Left hindlimb (tissue), 1 donor: ENCODE results near the gene TTF2.
"Not testable (repeated sequence)": the region's sequence is repeated elsewhere in the genome, so short reads cannot be mapped to it uniquely, and the experiment has no call there.

ENCODE experiments used
- DNase-seq: peaks from one replicate; pipeline ENCODE4 v3.0.0-alpha.2; 2018

TTF2 gene

DNA sequence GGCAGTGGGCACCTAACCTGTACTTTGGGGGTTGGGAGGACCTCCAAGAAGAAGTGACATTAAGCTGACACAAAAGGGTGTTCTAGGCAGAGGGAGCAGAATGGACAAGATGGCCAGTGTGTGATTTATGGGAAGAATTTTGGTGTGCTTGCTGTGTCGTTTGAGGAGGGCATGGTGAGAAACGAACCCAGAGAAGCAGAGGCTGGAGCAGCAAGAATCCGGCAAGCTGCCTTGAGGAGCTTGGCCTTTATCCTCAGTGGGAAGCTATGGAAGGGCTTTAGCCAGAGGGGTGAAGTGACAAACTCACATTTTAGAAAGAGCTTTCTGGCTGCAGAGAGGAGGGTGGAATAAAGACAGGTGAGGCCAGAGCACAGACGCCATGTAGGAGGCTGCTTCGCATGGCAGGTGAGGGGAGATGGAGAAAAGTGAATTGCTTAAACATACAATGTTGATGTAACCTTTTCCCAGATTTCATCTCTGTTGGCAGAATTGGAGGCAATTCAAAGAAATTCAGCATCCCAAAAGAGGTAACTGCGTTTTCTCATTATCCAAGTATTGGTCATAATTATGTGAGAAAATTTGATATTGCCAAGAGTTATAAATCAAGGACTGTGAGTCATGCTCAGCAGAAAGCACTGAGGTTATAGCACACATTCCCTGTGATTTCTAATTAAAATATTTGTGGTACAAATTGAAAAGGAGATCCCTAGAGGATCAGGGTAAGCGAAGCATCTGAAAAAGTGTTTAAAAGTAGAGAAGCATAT lies 34.9 kb downstream of the TTF2 start:
- DNase-seq, result no peak

DNA sequence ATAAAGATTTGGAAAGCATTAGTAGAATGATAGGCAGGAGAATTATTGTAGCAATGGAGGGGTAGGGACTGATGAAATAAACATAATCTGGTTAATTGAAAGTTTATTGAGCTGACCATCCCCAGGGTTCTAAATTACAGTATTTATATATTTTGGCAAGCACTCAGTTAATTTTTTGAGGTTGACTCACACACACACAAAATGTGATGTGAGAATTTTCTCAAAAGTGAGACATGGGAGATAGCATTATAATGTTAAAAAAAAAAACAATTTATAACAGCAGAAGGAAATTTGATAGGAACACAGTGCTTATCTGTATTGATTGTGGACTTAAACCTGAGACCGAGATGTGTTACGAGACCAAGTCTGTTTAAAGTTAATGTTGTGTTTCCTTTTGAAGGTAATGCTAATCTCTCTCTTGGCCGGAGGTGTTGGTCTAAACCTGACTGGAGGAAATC lies 36.9 kb downstream of the TTF2 start:
- DNase-seq, result no peak

DNA sequence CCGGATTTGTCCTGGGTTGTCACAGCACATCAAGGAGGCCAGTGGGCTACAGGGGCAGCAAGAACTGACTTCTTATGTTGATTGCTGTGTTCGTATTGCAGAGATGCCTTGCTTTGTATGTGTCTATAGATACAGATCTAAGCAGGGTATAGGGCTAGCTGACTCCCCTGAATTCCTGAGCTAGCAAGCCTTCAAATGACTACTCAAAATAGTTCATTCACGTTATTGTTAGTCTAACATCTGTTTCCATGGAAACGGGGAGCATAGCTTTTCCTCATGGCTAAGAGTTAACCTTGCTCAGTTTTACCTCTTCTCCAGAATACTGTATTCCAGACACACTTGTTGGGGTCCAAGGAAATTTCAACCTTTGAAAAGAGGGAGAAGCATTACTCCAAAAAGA lies 37.3 kb downstream of the TTF2 start:
- no peak for DNase-seq

DNA sequence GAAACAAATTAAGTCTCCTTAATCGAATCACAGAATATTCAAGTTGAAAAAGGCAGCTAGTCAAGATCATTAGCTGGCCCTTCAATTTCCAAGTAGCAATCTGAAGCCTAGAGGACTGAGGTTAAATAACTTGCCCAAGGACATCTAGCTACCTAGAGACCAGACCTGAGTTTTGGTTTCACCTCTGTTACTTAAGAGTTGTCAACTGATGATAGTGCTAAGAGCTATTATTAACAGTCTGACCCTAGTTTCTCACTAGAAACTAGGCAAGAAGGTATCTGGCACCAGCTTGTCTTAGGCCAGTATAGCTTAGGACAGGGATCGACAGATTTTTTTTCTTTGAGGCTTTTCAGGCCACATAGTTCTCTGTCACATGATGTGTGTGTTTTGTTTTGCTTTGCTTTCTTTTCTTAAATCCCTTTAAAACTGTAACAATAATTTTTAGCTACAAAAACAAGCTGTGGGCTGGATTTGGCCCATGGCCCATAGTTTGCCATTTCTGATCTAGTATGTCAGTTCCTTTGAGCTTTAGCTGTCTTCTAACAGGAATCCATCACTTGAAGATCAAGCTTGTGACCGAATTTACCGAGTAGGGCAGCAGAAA lies 38.3 kb downstream of the TTF2 start:
- DNase-seq, result no peak

DNA sequence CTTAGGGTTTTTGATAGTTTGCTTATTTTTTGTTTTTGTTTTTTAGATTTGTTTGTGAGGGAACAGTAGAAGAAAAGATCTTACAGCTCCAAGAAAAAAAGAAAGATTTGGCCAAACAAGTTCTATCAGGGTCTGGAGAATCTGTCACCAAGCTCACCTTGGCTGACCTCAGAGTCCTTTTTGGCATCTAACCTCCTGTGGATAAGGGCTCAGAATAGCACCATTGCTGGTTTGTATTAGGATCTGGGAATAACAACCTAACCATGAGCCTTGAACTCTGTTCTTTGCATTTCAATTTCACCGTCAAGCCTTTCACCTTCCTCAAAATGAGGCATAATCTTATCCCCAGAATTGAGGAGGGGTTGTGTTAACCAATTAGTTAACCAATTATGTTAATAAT lies 41.2 kb downstream of the TTF2 start:
- no peak for DNase-seq

DNA sequence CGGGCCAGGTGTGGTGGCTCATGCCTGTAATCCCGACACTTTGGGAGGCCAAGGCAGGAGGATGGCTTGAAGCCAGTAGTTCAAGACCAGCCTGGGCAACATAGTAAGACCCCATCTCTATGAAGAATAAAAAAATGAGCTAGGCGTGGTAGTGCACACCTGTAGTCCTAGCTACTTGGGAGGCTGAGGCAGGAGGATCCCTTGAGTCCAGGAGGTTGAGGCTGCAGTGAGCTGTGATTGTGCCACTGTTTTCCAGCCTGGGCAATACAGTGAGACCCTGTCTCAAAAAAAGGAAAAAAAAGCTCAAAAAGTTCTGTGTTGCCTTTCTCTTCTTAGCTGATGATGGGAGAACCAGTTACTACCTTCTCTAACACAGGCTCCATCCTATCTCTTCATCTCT lies 41.7 kb downstream of the TTF2 start:
- not testable (repeated sequence) for DNase-seq

DNA sequence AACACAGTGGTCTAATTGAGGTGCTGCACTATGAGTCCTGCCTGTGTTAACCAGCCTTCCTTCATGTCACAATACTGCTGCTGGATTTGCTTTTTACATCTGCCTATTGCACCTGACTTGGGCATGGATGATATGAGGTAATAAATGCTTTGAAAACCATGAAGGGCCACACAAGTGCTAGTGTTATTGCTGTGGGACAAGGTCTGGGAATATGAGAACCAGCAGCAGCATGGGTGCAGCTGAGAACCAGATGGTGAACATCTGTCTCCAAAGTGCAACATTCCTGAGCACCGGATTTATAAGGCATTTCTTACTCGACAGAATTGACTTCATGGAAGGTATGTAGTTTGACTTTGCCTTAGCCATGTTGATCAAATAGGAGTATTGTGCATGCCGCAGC lies 44.9 kb downstream of the TTF2 start:
- DNase-seq, result no peak

DNA sequence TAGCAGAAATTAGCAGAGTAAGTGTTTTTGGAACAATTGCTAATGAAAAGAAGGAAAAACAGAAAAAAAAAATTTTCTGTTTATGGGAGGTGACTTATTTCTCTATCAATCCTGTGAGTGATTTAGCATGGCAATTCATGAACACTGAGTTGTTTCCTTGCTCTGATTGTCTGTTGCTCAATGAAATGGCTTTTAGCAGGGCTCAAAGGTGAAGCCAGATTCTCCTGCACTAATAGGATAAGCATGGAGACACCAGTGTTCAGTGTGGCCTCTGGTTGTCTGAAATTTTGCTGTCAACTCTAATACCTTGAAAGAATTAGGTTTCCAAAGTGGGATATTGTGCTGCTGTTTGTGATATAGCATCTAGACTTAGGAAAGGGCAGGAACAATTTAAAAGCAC lies 45.6 kb downstream of the TTF2 start:
- no peak for DNase-seq

DNA sequence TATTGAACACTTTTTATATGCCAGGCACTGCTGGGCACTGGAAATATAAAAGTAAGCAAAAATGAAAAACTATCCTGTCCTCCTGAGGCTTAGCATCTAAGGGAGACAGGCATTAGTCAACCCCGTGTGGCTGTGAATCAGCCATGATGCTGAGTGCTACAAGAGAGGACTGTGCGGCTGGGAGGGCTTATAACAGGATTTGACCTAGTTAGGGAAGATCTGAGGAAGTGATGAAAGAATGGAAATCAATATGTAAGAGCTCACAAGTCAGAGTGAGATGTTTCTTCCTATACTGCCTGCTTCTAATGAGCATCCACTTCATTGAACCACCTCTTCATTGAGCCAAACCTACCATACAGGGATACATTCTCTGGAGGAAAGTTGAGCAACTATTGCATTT lies 46.4 kb downstream of the TTF2 start:
- DNase-seq, result no peak

DNA sequence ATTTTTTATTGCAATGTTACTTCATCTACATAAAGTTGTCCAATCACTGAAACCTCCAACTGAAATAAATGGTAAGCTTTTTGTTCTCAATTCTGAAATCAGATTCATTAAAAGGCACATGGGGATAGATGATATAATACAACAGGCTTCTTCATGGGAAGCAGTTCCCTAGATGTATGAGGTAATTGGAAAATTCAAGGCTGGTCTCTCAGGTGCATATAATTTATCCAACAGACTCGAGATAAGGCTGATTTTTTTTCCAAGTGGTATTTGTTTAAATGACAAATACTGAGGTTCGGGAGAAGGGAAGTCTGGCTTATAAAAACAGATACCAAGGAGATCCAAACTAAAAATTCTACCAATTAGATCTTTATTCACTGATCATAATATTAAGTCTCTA lies 47.2 kb downstream of the TTF2 start:
- no peak for DNase-seq

DNA sequence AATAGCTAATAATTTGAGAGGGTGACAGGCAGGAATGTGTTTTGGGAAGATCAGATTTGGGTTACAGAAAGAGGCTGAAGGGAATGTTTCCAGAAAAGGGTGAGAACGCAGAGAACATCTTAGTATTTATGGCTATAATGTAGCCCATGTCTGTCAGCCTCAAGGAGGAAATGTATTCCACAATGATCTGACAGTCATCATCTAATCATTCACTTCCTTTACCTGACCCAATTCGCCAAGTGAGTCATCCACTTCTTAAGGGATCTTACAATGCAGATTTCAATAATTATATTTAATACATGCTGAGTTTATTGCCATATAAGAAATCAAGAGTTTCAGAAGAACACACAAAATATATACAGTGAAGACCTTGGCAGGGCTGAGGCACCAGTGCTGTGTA lies 50.6 kb downstream of the TTF2 start:
- DNase-seq, result no peak

DNA sequence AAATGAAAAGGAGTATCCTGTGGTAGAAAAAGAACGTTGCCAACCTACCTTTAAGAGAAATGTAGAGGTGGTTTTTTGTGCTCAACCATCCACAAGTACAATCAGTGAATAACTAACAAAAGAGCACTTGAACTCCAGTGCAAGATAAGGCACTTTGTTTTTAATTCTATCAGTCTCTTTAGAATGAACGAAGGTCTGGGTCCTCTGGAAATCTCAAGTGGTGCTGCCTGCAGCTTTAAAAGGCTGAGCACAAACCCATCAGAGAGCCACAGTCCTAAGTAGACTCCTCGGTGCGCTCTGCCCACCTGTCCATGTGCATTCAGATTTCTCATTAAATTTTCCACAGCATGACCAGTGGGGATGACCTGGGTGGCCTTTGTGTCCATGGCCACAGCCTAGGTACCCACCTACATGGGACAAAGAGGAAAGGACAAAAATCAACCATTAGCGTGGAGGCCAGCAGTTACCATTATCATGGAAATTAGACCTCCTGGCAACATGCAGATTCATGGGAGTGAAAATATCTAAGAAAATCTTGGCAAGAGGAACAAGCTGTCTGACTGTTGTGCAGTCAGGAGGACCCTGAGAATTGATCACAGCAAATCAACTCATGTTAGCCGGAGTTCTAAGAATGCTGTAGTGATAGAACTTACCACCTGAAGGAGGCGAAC lies 52.1 kb downstream of the TTF2 start:
- DNase-seq, result no peak

DNA sequence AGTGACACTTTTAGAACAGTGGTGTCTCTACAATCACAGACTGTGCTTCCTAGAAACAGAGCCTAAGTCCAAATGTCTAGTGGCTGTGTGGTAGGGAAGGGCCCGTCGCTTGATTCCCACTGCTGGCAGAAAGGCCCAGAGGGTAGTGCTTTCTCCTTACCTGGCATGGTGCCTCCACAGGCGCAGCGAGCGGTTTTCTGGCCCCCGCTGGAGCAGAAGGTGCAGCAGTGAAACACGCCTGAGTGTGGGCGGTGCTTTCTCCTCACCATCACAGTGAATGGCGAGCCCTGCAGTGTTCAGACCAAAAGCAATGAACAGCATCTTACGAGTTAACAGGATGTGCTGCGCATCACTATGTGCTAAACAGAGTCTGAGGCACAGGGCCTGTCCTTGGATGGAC lies 53.1 kb downstream of the TTF2 start:
- no peak for DNase-seq

DNA sequence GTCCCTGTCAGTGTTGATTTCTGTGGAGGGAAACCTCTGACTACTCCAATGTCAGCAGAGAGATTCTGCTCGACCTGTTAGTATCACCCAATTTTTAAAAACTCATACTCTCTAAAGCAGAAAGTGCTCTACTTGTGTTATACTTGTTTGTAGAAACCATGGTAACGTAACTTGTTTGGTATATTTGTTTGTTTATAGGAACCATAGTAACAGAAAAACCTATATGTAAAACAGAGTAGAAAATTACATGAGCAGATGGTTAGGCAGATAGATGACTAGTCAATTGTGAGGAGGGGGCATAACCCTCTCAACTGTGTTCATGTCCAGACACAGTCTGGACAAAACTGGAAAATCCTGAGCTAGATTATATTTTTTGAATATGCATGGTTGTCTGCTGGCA lies 54.8 kb downstream of the TTF2 start:
- DNase-seq, result no peak

DNA sequence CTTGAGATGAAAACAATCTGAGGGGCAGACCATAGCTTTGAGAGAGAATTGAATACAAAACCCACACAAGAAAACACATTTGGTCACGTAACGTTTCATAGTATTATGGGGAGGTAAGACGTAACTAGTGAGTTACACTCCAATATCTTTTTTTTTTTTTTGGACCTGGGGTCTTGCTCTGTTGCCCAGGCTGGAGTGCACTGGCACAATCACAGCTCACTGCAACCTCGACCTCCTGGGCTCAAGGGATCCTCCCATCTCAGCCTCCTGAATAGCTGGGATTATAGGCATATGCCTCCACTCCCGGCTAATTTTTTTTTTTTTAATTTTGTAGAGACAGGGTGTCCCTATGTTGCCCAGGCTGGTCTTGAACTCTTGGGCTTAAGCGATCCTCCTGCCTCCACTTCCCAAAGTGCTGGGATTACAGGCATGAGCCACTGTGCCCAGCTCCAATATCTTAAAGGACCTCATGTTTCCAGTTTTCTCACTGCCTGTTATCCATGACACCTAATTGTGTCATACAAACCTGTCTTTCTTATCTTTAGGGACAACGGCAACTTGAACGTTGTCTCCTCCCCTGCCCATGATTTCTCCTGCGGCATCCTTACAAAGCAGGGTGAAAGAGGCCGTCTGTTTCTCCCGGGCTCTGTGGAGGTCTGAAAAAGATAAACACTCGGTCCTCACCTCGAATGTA lies 56.1 kb downstream of the TTF2 start:
- no peak for DNase-seq

DNA sequence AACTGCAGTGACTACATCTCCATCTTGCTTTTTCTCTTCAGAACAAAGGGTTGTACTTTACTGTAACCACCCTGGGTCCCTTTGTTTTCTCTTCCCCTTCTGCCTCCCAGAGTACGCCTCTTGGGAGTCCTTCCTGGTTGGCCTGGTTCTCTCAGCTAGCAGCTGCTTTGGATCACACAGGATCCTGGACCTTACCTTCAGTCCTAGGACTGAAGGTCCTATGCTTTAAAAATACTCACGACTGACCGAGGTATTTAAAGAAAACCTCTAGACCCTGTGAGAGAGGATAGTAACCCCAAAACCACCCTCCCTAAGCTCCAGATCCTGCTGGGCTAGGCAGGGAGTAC lies 56.6 kb downstream of the TTF2 start:
- DNase-seq, result no peak

DNA sequence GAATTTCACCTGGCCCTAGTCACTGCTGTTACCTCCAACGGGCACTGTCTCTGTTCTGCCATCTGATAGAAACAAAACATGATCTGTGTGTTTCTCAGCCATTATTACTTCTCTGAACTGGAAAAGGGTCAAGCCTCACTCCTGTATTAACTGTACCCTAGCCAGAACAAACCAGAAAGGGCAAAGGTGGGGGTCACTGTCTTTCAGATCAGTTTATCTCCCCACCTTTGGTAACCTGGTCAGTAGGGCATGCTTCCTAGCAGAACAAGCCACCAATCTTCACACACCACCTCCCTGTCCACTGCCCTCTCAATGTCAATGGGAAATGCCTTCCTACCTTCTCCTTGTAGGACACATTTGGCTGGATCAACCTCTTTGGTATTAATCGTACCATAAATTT lies 57.6 kb downstream of the TTF2 start:
- no peak for DNase-seq

DNA sequence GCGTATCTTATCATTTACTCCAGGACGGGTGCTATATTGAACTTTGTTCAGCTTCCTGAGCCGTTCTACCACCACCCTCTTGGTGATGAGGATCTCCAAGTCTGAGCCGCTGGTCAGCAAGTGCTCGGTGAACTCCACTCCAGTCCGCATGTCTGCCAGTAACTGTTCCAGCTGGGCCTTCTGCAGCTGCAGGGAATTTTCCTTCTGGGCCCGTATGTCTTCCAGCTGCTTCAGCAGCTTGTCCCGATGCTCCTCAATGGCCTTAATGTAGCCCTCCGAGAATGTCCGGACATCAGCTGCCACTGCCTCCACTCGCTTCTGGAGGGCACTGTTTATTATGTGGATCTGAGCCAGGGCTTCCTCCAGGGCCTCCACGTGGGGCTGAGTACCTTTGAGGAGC lies 58.0 kb downstream of the TTF2 start:
- DNase-seq, result no peak

DNA sequence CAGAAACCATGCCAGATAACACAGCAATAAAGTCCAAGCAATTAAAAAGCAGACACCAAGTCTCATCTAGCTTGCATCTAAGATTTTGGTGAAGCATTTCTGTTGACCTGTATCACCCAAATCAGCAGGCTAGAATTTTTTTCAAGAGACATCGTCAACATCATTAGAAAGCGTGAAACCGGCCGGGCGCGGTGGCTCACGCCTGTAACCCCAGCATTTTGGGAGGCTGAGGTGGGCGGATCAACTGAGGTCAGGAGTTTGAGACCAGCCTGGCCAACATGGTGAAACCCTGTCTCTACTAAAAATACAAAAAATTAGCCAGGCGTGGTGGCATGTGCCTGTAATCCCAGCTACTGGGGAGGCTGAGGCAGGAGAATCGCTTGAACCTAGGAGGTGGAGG lies 59.0 kb downstream of the TTF2 start:
- DNase-seq, result not testable (repeated sequence)

DNA sequence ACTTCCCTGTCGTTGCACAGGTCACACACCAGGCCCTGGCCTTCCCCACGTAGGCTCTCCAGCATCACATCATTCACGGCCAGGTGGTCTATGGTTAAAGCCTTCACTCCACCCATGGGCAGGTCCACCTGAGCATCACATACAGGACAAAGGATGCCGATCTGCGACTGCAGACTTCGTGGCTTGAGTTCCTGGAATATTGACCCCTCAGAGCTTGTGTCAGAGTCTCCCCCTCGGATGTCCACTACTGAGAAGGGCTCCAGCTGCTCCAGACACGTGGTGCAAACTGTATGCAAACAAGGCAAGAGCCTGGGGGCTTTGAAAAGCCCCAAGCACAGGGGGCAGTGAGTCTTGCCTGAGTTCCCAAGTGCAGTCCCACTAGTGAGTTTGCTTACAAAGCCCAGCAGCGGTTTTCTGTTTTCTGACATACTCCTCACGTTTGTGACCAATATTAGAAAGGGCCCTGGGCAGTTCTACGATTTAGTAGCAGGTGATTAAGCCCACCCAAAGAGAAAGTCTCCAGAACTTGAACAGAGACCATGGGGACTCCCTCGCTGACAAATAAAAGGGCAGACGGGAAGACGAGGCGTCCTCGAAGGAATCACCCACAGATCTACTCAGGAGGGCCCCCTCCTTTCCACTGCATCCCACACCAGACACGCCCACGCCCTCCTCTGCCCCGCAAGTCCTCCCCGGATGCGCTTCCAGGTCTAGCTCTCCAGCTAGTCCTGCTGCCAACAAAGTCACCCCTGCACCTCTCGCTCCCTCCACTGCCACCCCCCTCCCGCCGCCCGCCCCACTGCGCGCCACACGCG lies 60.9 kb downstream of the TTF2 start:
- no peak for DNase-seq

DNA sequence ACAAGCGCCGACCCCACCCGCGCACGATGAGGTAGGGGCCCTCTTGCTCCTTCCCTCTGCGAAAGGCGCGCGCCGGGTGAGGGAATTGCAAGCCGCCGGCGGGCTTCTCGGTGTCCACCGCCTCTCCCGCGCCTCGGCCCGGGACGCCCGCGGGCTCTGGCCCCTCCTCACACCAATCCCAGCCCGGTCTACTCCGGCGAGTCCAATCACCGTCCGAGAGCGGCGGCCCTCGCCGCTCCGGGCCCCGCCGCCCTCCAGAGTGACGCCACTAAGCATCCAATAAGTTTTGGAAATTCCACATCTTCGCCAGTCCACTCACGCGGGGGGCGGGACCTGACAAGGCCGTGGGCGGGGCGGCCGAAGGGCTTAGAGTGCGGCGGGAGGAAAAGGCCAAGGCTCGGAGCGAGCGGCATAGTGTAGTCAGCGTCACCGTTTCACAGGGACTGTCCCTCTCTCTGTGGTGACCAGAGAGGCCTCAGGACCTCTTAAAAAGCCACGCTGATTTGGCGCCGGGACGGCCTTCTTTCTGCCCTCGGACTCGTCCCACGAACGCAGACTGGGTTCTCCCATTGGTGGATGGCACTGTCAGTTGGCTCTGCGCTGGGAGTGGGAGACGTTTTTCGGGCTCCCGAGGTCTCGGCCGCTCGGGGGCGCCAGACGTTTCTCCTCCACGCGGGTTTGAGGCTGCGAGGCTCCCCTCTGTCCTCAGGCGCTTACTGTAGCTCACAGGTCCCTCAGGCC lies 61.6 kb downstream of the TTF2 start, which contains the start of gene TRIM45:
Gene TRIM45, minus strand, starts transcription at position 161 of the 741 bp plus-strand sequence. CDS start 548 bp downstream, outside the sequence.
- DNase-seq, result peak; percentile 98
